Gastroesophageal sphincter (tissue), 3 donors: Measurements from ENCODE around the gene ATG4A.

ENCODE experiments used
- CTCF ChIP-seq, 4 experiments: fragments of 200-600 bp in 2 of 4; fragments of 450-650 bp in 2 of 4; sonication (generic) in 1 of 4; IDR thresholded peaks; one replicate each; pipeline ENCODE4 v1.5.1; 2017 to 2019; ENCODE audit warnings: antibody characterized with exemption in 4 of 4, mild to moderate bottlenecking in 2 of 4, moderate library complexity in 2 of 4
- EP300 ChIP-seq: sonication (generic); formaldehyde crosslinking; IDR thresholded peaks from one replicate; pipeline ENCODE4 v1.6.1; 2017; ENCODE audit warnings: antibody characterized with exemption, mild to moderate bottlenecking
- POLR2A ChIP-seq, 2 donors: fragments of 450-650 bp; IDR thresholded peaks; one replicate each; pipeline ENCODE4 v1.6.1; 2017; ENCODE audit warnings: antibody characterized with exemption in 2 of 2, mild to moderate bottlenecking in 2 of 2, moderate library complexity in 1 of 2

GRCh38 chrX:108105473-108105872, 13.9 kb downstream of the ATG4A start:
- TF ChIP-seq CTCF (IDR thresholded peaks at IDR 0.05) = no peak
- no peak for TF ChIP-seq POLR2A (IDR thresholded peaks at IDR 0.05)
- TF ChIP-seq EP300 = no peak
